Spinal cord (tissue), 10 donors: ENCODE results near the gene ATF4. TPM values are rescaled to one million over a fixed set of nuclear protein-coding genes. Genes with fewer than 3 reads are reported as not detected.

Source experiments
- DNase-seq, 6 donors: peaks; one replicate each; pipeline versions ENCODE4 v3.0.0 to v3.0.0-alpha.2; 2013 to 2015; ENCODE audit warnings: low spot score in 6 of 6, low read depth in 4 of 6
- H3K27ac ChIP-seq: one replicate; pipeline ENCODE4 v1.5.1; 2013; ENCODE audit warnings: low read depth, low read length, control low read depth
- H3K27me3 ChIP-seq: one replicate; pipeline ENCODE4 v1.6.1; 2013; ENCODE audit warnings: low read length; ENCODE audit not compliant: control insufficient read depth, insufficient read depth
- H3K36me3 ChIP-seq: one replicate; pipeline ENCODE4 v1.6.1; 2013; ENCODE audit warnings: low read length; ENCODE audit not compliant: control insufficient read depth, insufficient read depth
- H3K4me1 ChIP-seq: one replicate; pipeline ENCODE4 v1.6.1; 2013; ENCODE audit warnings: low read length; ENCODE audit not compliant: control insufficient read depth, insufficient read depth
- H3K4me3 ChIP-seq: one replicate; pipeline ENCODE4 v1.5.1; 2013; ENCODE audit warnings: low read depth, low read length, control low read depth
- H3K9me3 ChIP-seq: one replicate; pipeline ENCODE4 v1.6.1; 2013; ENCODE audit warnings: low read length; ENCODE audit not compliant: control insufficient read depth, insufficient read depth
- WGBS: methylation state at CpG from one replicate; pipeline ENCODE4 v1.1.5; 2013; ENCODE audit warnings: missing lambda C conversion rate; ENCODE audit not compliant: insufficient coverage; 5-methylcytosine and 5-hydroxymethylcytosine counted together
- polyA plus RNA-seq, 2 donors: library from polyadenylated mRNA; unstranded; fragments of 120-200 nt; gene quantifications; one replicate each; pipeline ENCODE4 v1.2.1, GENCODE V29; 2013; ENCODE audit not compliant: insufficient read length in 2 of 2
- total RNA-seq, 2 donors: library from RNA; depleted of rRNA in 1 of 2; stranded (reverse); fragments of 120-200 nt in 1 of 2; fragments of >200 nt in 1 of 2; gene quantifications; one replicate each; pipeline versions ENCODE4 v1.2.3 to v1.2.4, GENCODE V29; 2013 to 2014
- donor health status: healthy.

The ATF4 gene
- total and polyA plus RNA-seq, 4 donors: 72.8 to 268 (median 253) TPM

DNA sequence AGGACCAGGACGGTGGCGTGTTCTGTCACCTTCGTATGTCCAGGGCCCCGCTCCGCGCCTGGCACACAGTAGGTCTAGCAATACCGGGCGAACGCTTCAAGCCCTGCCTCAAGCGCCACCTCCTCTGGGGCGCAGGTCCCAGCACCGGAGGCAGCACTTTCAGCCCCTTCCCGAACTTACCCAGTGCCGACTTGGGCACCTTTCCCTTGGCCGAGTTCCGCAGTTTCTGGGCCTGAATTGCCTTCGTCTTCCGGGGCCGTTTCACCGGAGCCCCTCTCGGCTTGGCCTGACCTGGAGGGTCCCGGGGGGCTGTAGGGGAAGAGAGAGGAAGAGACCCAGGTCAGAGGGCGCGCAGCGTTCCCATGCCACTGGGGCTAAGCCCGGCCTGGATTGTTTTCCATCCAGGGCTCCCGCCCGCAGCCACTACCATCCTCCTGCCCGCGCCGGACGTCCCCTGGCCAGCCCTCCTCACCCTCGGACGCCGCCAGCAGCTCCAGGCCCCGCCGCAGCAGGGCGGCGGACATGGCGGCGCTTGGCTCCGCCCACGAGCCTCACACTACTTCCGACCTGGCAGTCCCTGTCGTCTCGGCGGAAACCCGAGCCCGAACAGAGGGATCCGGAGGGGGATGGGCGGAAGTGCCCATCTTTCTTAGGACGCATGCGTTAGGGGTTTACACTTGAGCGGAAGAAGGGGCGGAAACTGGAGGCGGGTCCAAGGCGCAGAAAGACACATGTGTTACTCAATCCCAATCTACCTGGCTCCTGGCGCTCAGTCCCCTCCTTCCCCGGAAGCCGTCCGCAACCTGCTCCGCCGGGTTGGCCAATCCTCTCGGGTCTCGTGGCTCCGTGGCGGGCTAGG is 12.1 kb downstream of the ATF4 start, which contains the start of gene RPS19BP1:
RPS19BP1 (minus strand) TSS at position 534 of the 859 bp plus-strand sequence; CDS start at position 524, 10 bp downstream.
- Histone ChIP-seq H3K27me3 (no peaks in the 10 kb centered on the region), H3K4me1 (peaks cover 56% of the 10 kb centered on the region), H3K4me3 (peak within 1 kb of the TSS; percentile 87), H3K36me3 (peaks cover 41% of the 10 kb centered on the region), H3K9me3 (no peaks in the 10 kb centered on the region), H3K27ac (peak within 1 kb of the TSS; percentile 91)
- WGBS: under 1% methylated on average over 66 of the region's 67 CpGs
- peak; percentile 98 to 100 (median 100) for DNase-seq

DNA sequence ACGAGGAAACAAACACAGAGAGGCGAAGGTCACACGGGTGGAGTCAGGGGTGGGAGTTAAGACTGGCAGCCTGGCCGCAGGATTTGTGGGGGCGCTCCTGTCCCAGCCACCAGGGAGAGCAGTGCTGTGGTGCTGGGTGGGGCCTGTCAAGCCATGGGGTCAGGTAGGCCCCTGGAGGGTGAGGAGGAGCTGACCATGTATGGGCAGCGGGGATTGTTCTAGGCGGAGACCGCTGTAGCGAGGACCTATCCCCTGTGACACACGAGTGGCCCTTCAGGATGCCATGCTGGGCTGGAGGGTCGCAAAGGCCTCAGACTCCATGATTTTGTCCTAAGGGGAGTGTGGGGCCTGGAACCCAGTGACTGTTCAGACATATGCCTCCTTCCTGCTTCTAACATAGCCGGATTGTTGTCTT is 13.7 kb downstream of the ATF4 start:
- no peak for DNase-seq
- 80% methylated on average over 10 of the region's 12 CpGs for WGBS
- Histone ChIP-seq H3K27ac (no peak overlapping the region), H3K4me3 (no peak overlapping the region), H3K36me3 (peaks cover 24% of the 10 kb centered on the region), H3K4me1 (peaks cover 49% of the 10 kb centered on the region), H3K27me3 (no peaks in the 10 kb centered on the region), H3K9me3 (no peaks in the 10 kb centered on the region)

GRCh38 chr22:39534591-39535356 is 14.4 kb downstream of the ATF4 start:
- no peaks in the 10 kb centered on the region for H3K27me3 ChIP-seq
- peaks cover 43% of the 10 kb centered on the region for H3K4me1 ChIP-seq
- H3K27ac ChIP-seq: no peak overlapping the region
- no peak overlapping the region for H3K4me3 ChIP-seq
- no peaks in the 10 kb centered on the region for H3K9me3 ChIP-seq
- 8% methylated on average over 35 of the region's 41 CpGs for WGBS
- H3K36me3 ChIP-seq: peaks cover 17% of the 10 kb centered on the region
- peak in 5 of 6 donors; percentile 62 to 93 (median 73) for DNase-seq

DNA sequence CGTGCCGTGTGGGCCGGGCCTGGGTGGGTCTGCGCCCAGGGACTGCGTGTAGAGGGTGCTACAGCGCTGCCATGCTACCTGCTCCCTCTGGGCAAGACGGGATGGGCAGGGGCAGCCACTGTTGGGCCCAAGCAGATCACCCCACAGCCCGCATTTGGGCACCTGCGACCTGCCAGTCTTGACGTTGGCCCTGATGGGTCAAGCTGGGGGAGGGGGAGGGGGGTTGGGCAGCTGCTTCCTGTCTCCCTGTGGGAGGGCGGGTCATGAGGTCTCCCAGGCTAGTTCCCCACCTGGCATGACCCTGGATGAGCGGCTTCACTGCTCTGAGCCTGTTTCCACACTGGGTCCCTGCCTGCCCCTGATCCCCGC is 15.0 kb downstream of the ATF4 start:
- 43% methylated on average over 10 of the region's 13 CpGs for WGBS
- H3K27ac ChIP-seq: no peak overlapping the region
- H3K4me1 ChIP-seq: peaks cover 40% of the 10 kb centered on the region
- no peak overlapping the region for H3K4me3 ChIP-seq
- no peaks in the 10 kb centered on the region for H3K27me3 ChIP-seq
- no peak for DNase-seq
- no peaks in the 10 kb centered on the region for H3K9me3 ChIP-seq
- peaks cover 12% of the 10 kb centered on the region for H3K36me3 ChIP-seq

- Histone ChIP-seq H3K4me1 (peaks cover 34% of the 10 kb centered on the region), H3K27me3 (no peaks in the 10 kb centered on the region), H3K27ac (no peak overlapping the region), H3K9me3 (no peaks in the 10 kb centered on the region), H3K36me3 (peaks cover 6% of the 10 kb centered on the region), H3K4me3 (no peak overlapping the region)
- WGBS: 84% methylated on average over 10 of the region's 15 CpGs
- DNase-seq: no peak
Observed at GRCh38 chr22:39535831-39536449, 15.6 kb downstream of the ATF4 start.

- H3K27ac ChIP-seq: no peak overlapping the region
- no peaks in the 10 kb centered on the region for H3K36me3 ChIP-seq
- 68% methylated on average over 8 of the region's 8 CpGs for WGBS
- no peaks in the 10 kb centered on the region for H3K27me3 ChIP-seq
- peaks cover 26% of the 10 kb centered on the region for H3K4me1 ChIP-seq
- no peaks in the 10 kb centered on the region for H3K9me3 ChIP-seq
- H3K4me3 ChIP-seq: no peak overlapping the region
- DNase-seq: no peak
Observed at GRCh38 chr22:39536711-39537110, 16.3 kb downstream of the ATF4 start.

GRCh38 chr22:39537975-39538374 is 17.6 kb downstream of the ATF4 start:
- no CpG with 5 or more reads among the region's 2 CpGs for WGBS
- no peaks in the 10 kb centered on the region for H3K36me3 ChIP-seq
- H3K27me3 ChIP-seq: no peaks in the 10 kb centered on the region
- DNase-seq: peak in 1 of 6 donors; percentile 74
- H3K4me3 ChIP-seq: no peak overlapping the region
- no peaks in the 10 kb centered on the region for H3K9me3 ChIP-seq
- H3K4me1 ChIP-seq: peaks cover 20% of the 10 kb centered on the region
- no peak overlapping the region for H3K27ac ChIP-seq

- Histone ChIP-seq H3K27me3 (peaks cover 18% of the 10 kb centered on the region), H3K4me1 (peaks cover 10% of the 10 kb centered on the region), H3K36me3 (no peaks in the 10 kb centered on the region), H3K4me3 (no peak overlapping the region), H3K27ac (no peak overlapping the region), H3K9me3 (no peaks in the 10 kb centered on the region)
- 17% methylated on average over 6 of the region's 11 CpGs for WGBS
- peak in 1 of 6 donors; percentile 74 for DNase-seq
Observed at GRCh38 chr22:39543095-39543494, 22.7 kb downstream of the ATF4 start.
